ENCODE results near the gene SAAL1.
A peak's percentile ranks its signal among the peaks of the same experiment; 100 is the strongest.

Gene SAAL1

DNA sequence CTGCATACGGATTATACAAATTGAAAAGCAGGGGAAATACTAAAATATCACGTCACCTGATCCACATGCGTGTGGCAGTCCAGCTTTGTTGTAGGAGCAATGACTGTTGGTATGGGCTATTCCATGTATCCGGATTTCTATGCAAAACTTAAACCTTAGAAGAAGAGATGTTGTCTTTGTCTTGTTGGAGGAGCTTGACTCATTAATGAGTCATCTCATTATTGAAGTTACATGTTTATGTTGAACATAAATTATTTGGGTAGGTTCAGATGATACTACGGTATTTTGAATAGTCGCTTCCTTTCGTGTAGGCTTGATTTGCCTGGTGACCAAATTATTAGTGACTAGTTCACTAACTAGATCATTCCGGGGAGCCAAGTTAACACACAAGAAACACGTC is 806 bp upstream of the SAAL1 start:
- H3K36me3 ChIP-seq (ENCODE audit: low read length): peaks cover 18% of the 10 kb centered on the region
- H4K20me1 ChIP-seq (ENCODE audit: low read depth, low read length): no peaks in the 10 kb centered on the region
- TF ChIP-seq CTCF (IDR thresholded peaks at IDR 0.05; ENCODE audit: insufficient read depth, low read length, poor library complexity, severe bottlenecking): no peak
- TF ChIP-seq EZH2phosphoT487 (conservative IDR thresholded peaks at IDR 0.05; ENCODE audit: low read length): no peak
- peaks cover 10% of the 10 kb centered on the region; the same call in 1 of the 2 replicates for H3F3A ChIP-seq (ENCODE audit: insufficient read depth)
- H3K9ac ChIP-seq (ENCODE audit: low read length): no peak overlapping the region; the same call in 1 of the 2 replicates
- H3K9me3 ChIP-seq (ENCODE audit: insufficient read depth, low read length): no peaks in the 10 kb centered on the region
- no peaks in the 10 kb centered on the region for H3K27me3 ChIP-seq (ENCODE audit: low read length)
- no peak overlapping the region for H3K4me3 ChIP-seq (ENCODE audit: insufficient read depth, low read length, poor library complexity, severe bottlenecking)
- H2AFZ ChIP-seq (ENCODE audit: low read depth, low read length, severe bottlenecking): peak overlapping the region; percentile 100
- no peaks in the 10 kb centered on the region for H3K9me2 ChIP-seq (replicated peaks; ENCODE audit: insufficient read depth, low read length)
- H3K4me2 ChIP-seq (ENCODE audit: low read depth, low read length, poor library complexity, severe bottlenecking): peak overlapping the region; percentile 87
- H3K27ac ChIP-seq (ENCODE audit: low read depth, low read length): no peak overlapping the region
- peaks cover 36% of the 10 kb centered on the region for H3K79me2 ChIP-seq (ENCODE audit: insufficient read depth, low read length)

GRCh38 chr11:18105086-18105801 is 638 bp downstream of the SAAL1 start:
- TF ChIP-seq CTCF (IDR thresholded peaks at IDR 0.05; ENCODE audit: insufficient read depth, low read length, poor library complexity, severe bottlenecking) (no peak), EZH2phosphoT487 (conservative IDR thresholded peaks at IDR 0.05; ENCODE audit: low read length) (no peak)
- H2AFZ ChIP-seq (ENCODE audit: low read depth, low read length, severe bottlenecking): peak overlapping the region; percentile 100
- H3K36me3 ChIP-seq (ENCODE audit: low read length): peaks cover 29% of the 10 kb centered on the region
- H3K27me3 ChIP-seq (ENCODE audit: low read length): no peaks in the 10 kb centered on the region
- H3F3A ChIP-seq (ENCODE audit: insufficient read depth): peaks cover 10% of the 10 kb centered on the region; the same call in 1 of the 2 replicates
- H3K4me2 ChIP-seq (ENCODE audit: low read depth, low read length, poor library complexity, severe bottlenecking): peak overlapping the region; percentile 87
- peaks cover 49% of the 10 kb centered on the region for H3K79me2 ChIP-seq (ENCODE audit: insufficient read depth, low read length)
- H3K27ac ChIP-seq (ENCODE audit: low read depth, low read length): peak overlapping the region; percentile 50
- no peaks in the 10 kb centered on the region for H3K9me3 ChIP-seq (ENCODE audit: insufficient read depth, low read length)
- no peaks in the 10 kb centered on the region for H3K9me2 ChIP-seq (replicated peaks; ENCODE audit: insufficient read depth, low read length)
- peaks cover 4% of the 10 kb centered on the region; the same call in 1 of the 2 replicates for H4K20me1 ChIP-seq (ENCODE audit: low read depth, low read length)
- peak overlapping the region; percentile 99 for H3K9ac ChIP-seq (ENCODE audit: low read length)
- H3K4me3 ChIP-seq (ENCODE audit: insufficient read depth, low read length, poor library complexity, severe bottlenecking): peak overlapping the region; percentile 95

DNA sequence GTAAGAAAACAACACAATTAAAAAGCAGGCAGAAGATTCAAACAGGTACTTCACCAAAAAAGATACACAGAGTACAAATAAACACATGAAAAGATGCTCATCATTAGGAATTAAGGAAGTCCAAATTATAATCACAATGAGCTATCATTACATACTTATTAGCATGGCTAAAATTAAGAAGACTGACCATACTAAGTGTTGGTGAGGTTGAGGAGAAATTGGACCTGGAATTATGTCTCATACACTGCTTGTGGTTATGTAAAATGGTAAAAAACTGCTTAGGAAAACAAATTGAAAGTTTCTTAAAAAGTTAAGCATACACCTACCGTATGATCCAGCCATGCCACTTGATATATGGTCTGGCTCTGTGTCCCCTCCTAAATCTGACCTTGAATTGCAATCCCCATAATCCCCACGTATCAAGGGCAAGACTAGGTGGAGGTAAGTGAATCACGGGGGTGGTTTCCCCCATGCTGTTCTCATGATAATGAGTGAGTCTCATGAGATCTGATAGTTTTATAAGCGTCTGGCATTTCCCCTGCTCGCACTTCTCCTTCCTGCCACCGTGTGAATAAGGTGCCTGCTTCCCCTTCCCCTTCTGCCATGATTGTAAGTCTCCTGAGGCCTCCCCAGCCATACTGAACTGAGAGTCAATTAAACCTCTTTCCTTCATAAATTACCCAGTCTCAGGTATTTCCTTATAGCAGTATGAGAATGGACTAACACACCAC is 4.8 kb downstream of the SAAL1 start:
- Histone ChIP-seq H3K27me3 (ENCODE audit: low read length) (no peaks in the 10 kb centered on the region), H3K4me2 (ENCODE audit: low read depth, low read length, poor library complexity, severe bottlenecking) (no peak overlapping the region), H3K9ac (ENCODE audit: low read length) (no peak overlapping the region), H3K9me3 (ENCODE audit: insufficient read depth, low read length) (no peaks in the 10 kb centered on the region), H3K27ac (ENCODE audit: low read depth, low read length) (no peak overlapping the region), H3K79me2 (ENCODE audit: insufficient read depth, low read length) (peaks cover 84% of the 10 kb centered on the region), H3K36me3 (ENCODE audit: low read length) (peaks cover 32% of the 10 kb centered on the region), H3F3A (ENCODE audit: insufficient read depth) (peaks cover 10% of the 10 kb centered on the region; the same call in 1 of the 2 replicates), H3K9me2 (replicated peaks; ENCODE audit: insufficient read depth, low read length) (no peaks in the 10 kb centered on the region), H4K20me1 (ENCODE audit: low read depth, low read length) (peaks cover 4% of the 10 kb centered on the region; the same call in 1 of the 2 replicates), H2AFZ (ENCODE audit: low read depth, low read length, severe bottlenecking) (no peak overlapping the region), H3K4me3 (ENCODE audit: insufficient read depth, low read length, poor library complexity, severe bottlenecking) (no peak overlapping the region)
- no peak for TF ChIP-seq CTCF (IDR thresholded peaks at IDR 0.05; ENCODE audit: insufficient read depth, low read length, poor library complexity, severe bottlenecking)

Measured in SU-DHL-6 (cell line).